ENCODE measurements around the gene PLA2G4D.

DNA sequence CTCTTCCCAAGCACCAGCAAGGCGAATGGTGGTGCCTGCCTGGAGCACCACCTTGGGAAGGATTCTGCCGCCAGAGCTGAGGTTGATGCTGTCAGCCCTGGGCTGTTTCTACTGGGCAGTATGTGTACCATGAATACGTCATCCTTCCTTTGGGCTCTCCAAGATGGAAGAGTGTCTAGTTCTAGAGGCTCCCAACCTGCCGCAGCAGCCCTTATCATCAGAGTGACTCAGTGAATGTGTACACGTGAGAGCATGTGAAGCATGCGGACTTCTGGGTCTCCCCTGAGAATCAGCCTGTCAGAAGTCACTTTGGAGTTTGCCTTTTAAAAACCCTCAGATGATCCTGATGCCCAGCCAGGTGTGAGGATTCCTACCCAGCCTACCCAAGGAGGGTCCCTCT, 20.9 kb downstream of the PLA2G4D start:
- TF ChIP-seq EZH2 (IDR thresholded peaks at IDR 0.05; ENCODE audit: low read length, missing control alignments) (no peak), CTCF (conservative IDR thresholded peaks at IDR 0.05 in 1 of 2, IDR thresholded peaks at IDR 0.05 in 1 of 2; ENCODE audit: low read depth in 1 of 2, low read length in 2 of 2) (no peak)
